Adipose tissue (tissue), 3 donors: ENCODE results near the gene USP22. TPM values are rescaled to one million over a fixed set of nuclear protein-coding genes. Genes with fewer than 3 reads are reported as not detected.

Experiments
- polyA plus RNA-seq, 3 donors: library from polyadenylated mRNA; stranded (reverse); fragments of 200-250 nt; gene quantifications; one replicate each; pipeline ENCODE4 v1.2.3, GENCODE V29; 2013
- donor health status: healthy with polysubstance abuse.
- donor health status: Bipolar disorder and iron deficiency.
- donor health status: healthy.

USP22 gene
- polyA plus RNA-seq, 3 donors, result 37.8 to 47.9 (median 43.5) TPM

Other genes with a start within 250 kb of the USP22 start
- gene DHRS7B, start 84.0 kb upstream of the USP22 start, polyA plus RNA-seq, result 10 to 100 TPM; 19.7 to 44.8 (median 25.2) TPM
- 10 to 100 TPM; 17.7 to 39.3 (median 23.8) TPM for gene TMEM11, start 171.2 kb upstream of the USP22 start, polyA plus RNA-seq
- gene NATD1, start 210.4 kb upstream of the USP22 start, polyA plus RNA-seq, result 10 to 100 TPM in 1 of 3 donors, 1 to 10 TPM in 2; 5.2 to 12.8 (median 7.3) TPM
- gene MAP2K3, start 241.7 kb upstream of the USP22 start, polyA plus RNA-seq, result 100 to 1,000 TPM in 1 of 3 donors, 10 to 100 TPM in 2; 16.2 to 102 (median 32.1) TPM